Ramos (cell line): Measurements from ENCODE around the gene SLC2A10.

Experiments used
- in situ Hi-C: fragments of 300-500 bp; cut with MboI; formaldehyde crosslinking; loops from one replicate; pipeline ENCODE4 v1.14.3; 2022; ENCODE audit warnings: low sequenced_read_pairs; ENCODE audit not compliant: unreplicated experiment

SLC2A10 gene

DNA sequence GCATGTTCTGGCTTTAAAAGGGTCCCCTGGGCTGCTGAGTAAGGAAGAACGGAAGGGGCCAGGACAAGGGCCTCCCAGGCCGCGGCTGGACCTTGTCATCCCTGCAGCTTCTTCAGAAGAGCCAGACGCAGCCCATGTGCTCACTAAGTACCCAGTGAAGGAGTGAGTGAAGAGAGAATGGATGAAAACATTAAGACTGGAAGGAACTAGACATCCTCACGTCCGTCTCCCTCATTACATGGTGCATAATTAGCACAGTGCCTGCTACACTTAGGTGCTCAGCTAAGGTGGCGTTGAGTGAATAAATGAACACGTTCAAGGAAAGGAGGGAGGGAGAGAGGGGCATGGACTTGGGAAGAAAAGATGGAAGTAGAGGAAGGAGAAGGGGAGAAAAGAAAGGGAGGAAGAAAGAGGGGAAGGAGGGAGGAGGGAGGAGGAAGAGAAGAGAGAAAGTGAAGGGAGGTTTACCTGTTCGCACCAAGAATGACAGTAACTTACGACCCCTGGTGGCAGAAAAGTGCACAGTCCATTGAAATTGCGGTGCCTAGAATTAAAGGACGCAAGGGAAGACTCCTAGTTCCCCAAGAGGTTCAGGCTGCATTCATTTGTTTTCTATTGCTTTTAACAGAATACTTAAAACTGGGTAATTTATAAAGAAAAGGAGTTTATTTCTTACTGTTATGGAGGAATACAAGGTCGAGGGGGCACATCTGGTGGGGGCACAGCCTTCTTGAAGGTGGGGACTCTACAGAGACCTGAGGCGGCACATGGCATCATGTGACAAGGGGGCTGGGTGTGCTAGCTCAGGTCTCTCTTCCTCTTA is 28.2 kb upstream of the SLC2A10 start:
- in situ Hi-C loops: loop anchor here (25.0 kb wide), 1 partner anchor 669 kb away; the partner anchor contains the start of gene MMP9

DNA sequence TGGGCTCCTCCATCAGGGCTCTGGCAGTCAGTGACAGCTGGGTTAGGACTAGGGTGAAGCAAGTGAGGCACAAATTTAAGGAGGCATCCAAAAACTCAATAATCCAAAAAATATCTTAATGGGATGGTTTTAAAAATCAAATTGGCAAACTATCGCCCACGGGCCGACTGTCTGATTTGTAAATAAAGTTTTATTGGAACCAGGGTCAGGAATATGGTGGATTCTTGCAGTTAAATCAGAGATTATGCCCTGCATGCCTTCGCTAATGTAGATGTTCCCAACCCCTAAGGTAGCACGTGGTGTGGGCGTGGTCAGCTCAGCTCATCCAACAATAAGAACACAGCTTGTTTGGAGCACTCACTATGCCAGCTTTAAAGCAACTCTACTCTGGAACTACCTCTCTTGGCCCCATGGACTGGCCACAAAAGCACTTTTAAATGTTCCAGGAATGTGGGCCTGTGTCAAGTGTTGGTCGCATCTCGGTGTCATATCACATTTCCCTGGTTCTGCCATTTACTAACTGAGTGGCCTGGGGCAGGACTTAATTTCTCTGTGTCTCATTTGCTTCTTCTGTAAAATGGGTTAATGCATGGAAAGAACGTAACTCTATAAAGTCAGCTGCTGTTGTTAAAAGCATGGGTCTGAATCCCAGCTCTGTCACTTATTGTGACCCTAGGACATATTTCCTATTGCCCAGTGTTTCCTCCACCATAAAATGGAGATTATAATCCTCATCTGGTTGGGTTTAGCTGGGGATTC is 27.2 kb upstream of the SLC2A10 start:
- in situ Hi-C loops: loop anchor here (25.0 kb wide), 1 partner anchor 670 kb away; the partner anchor contains the start of gene MMP9

DNA sequence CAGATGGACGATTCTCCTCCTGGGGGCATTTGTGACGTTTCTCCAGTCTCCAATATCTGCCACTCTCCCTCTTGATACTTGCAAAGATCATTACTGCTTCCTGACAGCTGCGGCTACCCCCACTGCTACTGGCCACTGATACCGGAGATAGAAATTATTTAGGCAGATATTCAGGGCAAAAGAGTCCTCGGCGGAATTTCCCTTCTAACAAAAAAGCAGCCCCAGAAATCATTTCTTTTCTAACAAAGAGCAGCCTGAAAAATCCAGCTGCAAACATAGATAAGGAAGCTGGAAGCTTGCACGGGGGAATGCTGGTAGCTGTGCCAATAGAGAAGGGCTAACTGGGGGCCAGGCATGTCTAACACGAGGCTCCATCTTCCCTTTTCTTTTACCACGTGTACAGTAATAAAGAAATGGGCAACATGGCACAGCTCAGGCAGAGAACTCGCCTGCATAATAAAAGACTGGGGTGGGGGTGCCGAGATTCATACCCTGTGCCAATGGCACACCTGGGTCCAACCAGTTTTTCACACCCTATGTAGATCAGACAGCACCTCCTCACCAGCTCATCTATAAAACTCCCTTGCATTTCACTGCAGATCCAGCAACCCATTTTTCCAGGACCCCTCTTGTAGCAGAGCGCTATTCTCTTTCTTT is 26.3 kb upstream of the SLC2A10 start:
- in situ Hi-C loops: loop anchor here (25.0 kb wide), 1 partner anchor 671 kb away; the partner anchor contains the start of gene MMP9

DNA sequence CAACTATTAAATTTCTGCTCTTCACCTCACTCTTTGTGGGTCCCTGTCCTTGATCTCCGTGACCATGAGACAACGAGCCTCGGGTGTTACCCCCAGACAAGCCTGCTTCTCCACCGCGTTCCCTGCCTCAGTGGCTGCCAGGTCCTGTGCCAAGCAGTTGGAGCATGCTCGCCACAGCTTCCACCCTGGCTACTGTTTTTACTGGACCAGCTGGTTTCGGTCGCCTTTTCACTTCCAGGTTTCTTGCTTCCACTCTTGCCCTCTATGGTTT is 25.8 kb upstream of the SLC2A10 start:
- in situ Hi-C loops: loop anchor here (25.0 kb wide), 1 partner anchor 671 kb away; the partner anchor contains the start of gene MMP9

DNA sequence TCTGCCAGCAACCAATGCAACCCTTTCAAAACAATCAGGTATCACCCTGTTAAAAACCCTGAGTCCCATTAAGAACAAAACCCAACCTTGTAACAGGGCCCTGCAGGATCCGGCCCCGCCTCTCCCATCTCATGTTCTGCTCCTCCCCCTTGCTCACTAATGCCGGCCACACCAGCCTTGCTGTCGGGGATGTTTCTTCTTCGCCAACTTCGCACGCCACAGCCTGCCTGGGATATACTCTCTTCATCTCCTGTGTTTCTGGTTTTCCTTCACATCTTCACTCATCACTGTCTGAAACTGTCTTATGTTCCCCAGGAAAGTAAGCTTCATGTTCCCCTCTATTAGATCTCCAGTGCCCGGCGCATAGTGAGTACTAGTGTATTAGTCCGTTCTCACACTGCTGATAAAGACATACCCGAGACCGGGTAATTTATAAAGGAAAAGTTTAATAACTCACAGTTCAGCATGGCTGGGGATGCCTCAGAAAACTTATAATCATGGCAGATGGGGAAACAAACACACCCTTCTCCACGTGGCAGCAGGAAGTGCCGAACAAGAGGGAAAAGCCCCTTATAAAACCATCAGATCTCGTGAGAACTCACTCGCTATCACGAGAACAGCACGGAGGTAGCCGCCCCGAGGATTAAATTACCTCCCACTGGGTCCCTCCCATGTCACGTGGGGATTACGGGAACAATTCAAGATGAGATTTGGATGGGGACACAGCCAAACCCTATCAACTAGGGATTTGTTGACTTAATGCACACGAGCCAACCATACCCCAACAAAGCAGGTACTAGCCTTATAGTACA is 25.3 kb upstream of the SLC2A10 start:
- in situ Hi-C loops: loop anchor here (25.0 kb wide), 1 partner anchor 672 kb away; the partner anchor contains the start of gene MMP9

DNA sequence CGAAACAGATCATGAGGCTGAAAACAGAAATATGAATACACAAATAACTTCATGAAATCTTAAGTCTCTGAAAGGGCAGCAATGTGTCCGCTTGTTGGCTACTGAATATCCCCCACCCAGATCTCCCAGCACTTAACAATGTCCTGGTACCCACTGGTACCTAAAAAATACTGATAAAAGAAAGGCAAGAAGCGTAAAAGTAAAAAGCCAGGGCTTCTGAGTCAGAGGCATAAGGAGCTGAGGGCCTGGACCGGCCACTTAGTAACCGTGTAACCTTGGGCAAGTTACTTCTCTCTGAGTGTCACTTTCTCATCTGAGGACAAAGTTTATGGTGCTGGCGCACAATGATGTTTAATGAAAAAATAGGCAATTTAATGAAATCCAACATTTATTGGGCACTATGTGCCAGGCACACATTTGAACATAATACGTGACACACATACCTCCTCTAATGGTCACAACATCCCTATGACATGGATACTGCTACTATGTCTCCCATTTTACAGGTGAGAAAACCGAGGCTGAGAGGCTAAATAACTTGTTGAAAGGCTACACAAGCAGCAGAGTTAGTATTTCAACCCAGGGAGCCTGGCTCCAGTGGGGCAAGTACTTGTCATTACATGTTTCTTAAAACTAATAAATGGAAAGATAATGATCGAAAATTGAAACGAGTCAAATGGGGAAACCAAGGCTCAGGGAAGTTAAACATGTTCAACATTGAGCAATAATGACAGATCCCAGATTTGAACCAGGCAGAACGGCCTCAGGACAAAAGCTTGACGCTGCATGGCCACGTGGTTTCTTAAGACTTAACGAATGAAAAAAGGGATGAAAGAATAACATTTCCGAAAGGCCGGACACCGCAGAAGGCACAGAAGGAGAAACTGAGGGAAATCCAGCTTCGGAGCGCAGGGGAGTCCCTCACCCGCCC is 21.0 kb upstream of the SLC2A10 start:
- in situ Hi-C loops: loop anchor here (25.0 kb wide), 1 partner anchor 676 kb away; the partner anchor contains the start of gene MMP9

DNA sequence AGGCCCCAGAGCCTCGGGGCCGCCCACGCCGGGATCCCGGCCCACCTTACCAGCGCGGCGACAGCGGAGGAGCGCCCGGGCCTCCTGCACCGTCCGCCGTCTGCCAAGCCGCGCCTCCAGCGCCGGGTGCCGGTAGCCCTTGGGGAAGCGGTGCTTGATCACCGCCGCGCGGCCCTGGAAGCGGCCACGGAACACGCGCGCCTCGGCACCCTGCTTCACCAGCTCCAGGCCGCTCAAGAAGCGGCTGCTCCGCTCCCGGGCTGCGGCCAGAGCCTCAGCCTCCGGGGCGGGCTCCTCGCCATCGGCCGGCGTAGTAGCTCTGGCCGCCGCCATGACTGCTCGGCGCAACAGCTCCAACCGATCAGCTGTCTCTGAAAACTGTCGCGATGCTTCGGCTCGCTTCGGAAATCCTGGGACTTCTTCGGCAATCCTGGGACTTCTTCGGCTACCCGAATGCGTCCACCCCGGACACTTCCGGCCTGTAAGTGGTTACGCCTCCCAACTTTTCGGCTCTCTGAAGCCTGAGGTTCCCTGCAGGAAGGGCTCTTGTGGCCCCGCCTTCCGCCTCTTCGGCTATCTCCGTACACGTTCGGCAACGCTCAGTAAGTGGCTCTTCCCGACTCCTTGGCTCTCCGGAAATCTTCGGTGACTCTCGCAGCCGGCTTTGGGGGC is 20.2 kb upstream of the SLC2A10 start, which contains the start of gene TP53RK:
TP53RK (minus strand) TSS at position 363 of the 672 bp plus-strand sequence; CDS start at position 333, 30 bp downstream.
- in situ Hi-C loops: loop anchor here (25.0 kb wide), 1 partner anchor 677 kb away; the partner anchor contains the start of gene MMP9

DNA sequence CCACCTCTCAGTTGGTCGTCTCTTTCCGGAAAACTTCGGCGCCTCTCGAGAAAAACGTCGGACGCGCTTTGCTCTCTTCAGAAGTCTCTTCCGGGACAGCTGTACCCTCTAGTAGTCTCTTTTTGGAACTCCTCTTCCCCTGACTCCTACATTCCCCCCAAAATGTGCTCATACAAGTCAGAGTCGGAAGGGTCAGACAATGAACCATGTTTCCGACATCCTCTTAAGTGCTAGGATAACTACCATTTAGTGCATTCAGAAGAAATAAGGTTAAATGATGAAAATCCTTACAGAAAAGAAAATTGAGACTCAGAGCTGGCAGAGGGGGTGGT is 19.7 kb upstream of the SLC2A10 start:
- in situ Hi-C loops: loop anchor here (25.0 kb wide), 1 partner anchor 677 kb away; the partner anchor contains the start of gene MMP9

DNA sequence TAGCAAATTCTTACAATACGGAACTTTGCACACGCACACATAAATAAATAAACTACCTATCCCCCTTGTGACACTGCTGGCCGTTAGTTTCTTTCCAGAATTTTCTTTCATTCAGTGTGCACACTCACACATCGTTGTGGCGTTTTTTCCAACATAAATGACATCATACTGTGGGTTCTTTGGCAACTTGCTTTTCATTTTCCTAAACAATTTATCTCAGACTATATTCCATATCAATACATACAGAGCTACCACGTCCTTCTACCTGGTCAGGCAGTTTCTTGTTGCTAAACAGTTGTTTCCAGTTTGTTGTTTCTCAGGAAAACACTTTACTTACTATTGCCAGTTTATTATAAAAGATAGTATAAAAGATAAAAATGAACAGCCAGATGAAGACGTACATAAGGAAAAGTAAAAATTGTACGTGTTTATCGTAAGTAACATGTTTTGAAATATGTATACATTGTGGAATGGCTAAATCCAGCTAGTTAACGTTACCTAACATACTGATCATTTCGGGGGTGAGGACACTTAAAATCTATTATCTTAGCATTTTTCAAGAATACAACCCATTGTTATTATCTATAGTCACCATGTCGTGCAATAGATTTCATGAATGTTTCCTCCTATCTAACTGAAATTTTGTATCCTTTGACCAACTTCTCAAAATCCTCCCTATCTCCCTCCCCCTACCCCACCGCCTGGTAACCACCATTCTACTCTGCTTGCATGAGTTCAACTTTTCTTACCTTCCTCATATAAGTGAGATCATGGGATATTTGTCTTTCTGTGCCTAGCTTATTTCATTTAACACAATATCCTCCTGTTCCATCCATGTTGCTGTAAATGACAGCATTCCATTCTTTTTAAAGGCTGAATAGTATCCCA is 19.0 kb upstream of the SLC2A10 start:
- in situ Hi-C loops: loop anchor here (25.0 kb wide), 1 partner anchor 678 kb away; the partner anchor contains the start of gene MMP9

DNA sequence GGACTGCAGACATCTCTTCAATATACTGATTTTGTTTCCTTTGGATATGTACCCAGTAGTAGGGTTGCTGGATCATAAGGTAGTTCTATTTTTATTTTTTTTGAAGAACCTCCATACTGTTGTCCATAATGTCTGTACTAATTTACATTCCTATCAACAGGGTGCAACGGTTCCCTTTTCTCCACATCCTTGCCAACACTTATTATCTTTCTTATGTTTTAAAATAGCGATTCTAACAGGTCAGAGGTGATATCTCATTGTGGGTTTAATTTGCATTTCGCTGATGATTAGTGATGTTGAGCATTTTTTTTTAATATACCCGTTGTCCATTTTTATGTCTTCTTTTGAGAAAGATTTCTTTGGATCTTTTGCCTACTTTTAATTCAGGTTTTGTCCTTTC is 18.3 kb upstream of the SLC2A10 start:
- in situ Hi-C loops: loop anchor here (25.0 kb wide), 1 partner anchor 679 kb away; the partner anchor contains the start of gene MMP9

DNA sequence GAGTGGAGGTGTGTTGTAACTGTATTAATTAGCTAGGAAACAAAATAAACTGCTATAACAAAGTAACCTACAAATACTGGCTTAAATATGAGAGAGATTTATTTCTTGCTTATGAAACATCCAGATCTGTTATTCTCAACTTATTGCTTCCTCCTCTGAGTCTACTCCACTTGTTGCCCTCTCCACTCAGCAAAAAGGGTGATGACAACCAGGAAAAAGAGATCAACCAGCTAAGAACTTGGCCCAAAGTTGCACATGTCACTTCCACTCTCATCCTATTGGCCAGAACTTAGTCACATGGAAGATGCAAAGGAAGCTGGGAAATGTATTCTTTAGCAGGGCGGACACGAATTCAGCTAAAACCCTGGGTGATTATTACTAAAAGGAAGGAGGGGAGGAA is 15.0 kb upstream of the SLC2A10 start:
- in situ Hi-C loops: loop anchor here (25.0 kb wide), 1 partner anchor 682 kb away; the partner anchor contains the start of gene MMP9

DNA sequence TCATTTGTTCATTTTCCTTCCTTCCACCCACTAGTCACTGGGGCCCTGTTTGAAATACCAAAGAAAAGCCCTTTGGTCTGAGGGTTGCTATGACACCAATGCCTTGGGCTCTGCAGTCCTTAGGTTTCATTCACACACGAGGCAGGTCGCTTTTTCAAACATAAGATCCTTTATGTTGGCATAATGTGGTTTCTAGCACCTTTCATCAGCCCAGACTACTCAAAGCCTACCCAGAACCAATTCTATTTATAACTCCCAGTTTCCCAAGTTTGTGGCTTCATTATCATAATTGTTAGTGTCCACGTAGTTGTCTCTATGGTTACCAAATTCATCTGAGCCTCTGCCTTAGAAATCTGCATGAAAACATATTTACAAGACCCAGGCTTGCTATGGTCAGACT is 13.6 kb upstream of the SLC2A10 start:
- in situ Hi-C loops: loop anchor here (25.0 kb wide), 1 partner anchor 684 kb away; the partner anchor contains the start of gene MMP9

DNA sequence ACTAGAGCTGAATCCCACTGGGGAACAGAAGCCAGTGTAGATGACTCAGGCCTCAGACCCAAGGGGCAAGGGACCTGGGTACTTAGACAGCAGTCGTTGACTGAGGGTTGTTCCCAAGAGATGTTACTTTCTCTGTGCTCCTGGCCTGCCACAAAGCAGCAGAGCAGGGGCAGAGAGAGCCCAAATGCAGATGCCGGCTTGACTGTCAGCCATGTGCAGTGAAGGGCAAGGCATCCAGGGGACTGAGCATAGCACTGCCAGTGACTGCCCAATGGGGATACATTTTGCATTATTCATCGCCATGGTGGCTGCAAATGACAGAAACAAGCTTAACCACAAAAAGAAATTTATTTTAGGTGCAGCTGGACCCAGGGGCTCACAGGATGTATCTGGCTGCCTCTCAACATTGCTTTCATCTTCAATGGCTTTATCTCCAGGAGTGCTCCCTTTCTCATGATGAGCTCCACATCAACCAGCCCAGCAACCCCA is 12.6 kb upstream of the SLC2A10 start:
- in situ Hi-C loops: loop anchor here (25.0 kb wide), 1 partner anchor 685 kb away; the partner anchor contains the start of gene MMP9

DNA sequence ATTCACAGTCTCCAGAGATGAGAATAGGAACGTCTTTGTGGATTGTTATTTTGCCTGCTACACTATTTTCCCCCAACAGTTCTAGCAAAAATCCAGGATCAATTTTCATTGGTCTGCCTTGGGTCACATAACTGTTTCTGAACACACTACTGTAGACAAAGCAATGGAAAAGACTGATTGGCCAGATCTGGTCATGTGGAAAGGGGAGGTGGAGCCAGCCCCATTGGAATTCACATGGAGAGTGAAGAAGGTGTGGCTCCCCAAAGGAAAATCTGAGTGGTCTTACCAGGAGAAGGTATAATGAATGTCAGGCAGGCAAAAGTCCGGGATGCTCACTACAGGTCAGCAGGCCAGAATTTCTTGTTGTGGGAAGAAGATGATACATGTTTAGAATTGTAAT is 10.7 kb upstream of the SLC2A10 start:
- in situ Hi-C loops: loop anchor here (25.0 kb wide), 1 partner anchor 686 kb away; the partner anchor contains the start of gene MMP9

DNA sequence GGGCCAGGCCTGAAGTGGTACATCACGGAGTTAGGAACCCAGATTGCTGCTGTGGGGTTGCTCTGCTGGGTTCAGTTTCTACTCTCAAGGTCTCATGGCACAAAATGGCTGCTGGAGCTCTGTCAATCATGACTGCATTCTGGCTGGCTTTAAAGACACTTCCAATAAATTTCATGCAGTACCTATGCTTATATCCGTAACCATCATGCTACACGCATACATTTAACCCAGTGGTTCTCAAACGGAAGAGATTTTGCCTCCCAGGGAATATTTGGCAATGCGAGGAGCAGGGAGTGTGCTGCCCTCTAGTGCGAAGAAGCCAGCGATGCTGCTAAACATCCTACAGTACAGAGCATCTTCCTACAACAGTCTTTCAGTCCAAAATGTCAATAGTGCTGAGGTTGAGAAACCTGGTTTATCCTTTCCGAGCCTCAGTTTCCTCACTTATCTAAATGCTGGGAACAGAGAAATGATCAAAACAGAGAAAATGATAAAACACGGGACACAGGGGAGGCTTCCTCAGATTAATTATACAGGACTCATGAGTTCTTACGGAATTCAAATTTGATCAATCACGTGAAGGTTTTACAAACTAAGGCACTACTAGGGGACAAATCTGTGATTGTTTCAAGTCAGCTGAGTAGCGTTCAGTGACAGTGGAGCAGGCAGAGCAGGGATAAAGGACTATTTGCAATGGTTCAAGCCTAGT is 9.6 kb upstream of the SLC2A10 start:
- in situ Hi-C loops: loop anchor here (25.0 kb wide), 1 partner anchor 688 kb away; the partner anchor contains the start of gene MMP9

DNA sequence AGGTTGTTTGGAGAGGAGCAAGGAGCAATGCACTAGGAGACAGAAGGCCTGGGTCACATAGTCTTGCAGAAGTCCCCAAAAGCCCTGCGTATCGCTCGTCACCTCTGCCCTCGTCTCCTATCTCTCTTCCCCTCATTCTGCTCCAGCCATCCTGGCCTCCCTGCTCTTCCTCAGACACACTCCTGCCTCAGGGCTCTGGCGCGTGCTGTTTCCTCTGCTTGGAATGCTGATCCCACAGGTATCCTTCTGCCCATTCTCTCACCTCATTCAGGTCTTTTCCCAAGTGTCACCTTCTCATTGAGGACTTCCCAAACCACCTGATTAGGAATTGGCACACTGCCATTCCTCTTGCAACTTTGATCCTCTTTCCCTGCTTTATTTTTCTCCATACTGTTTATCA is 9.0 kb upstream of the SLC2A10 start:
- in situ Hi-C loops: no loop called here
